Lower lobe of right lung (tissue), 2 donors: ENCODE data around the gene FBL. TPM values are rescaled to one million over a fixed set of nuclear protein-coding genes. Genes with fewer than 3 reads are reported as not detected.

Experiments used
- ATAC-seq, 2 donors: fragments of 200-7000 bp; cut with Tn5 transposase; one replicate each; pipeline ENCODE4 v1.9.1; 2020 to 2022; ENCODE audit warnings: mild to moderate bottlenecking in 2 of 2, moderate library complexity in 2 of 2
- DNase-seq: peaks from one replicate; pipeline ENCODE4 v3.0.0-alpha.2; 2020
- H3K27ac ChIP-seq: fragments of 200-600 bp; one replicate; pipeline ENCODE4 v1.8.0; 2022
- H3K27me3 ChIP-seq: fragments of 200-600 bp; one replicate; pipeline ENCODE4 v1.8.0; 2022; ENCODE audit warnings: low read depth
- H3K36me3 ChIP-seq: fragments of 200-600 bp; one replicate; pipeline ENCODE4 v1.8.0; 2022; ENCODE audit warnings: mild to moderate bottlenecking
- H3K4me1 ChIP-seq: fragments of 200-600 bp; one replicate; pipeline ENCODE4 v1.8.0; 2022
- H3K4me3 ChIP-seq: fragments of 200-600 bp; one replicate; pipeline ENCODE4 v1.8.0; 2022; ENCODE audit warnings: mild to moderate bottlenecking
- H3K9me3 ChIP-seq: fragments of 200-600 bp; one replicate; pipeline ENCODE4 v1.8.0; 2022
- CTCF ChIP-seq: fragments of 200-600 bp; IDR thresholded peaks from one replicate; pipeline ENCODE4 v1.8.0; 2022; ENCODE audit warnings: antibody characterized with exemption, mild to moderate bottlenecking
- intact Hi-C: fragments of 100-400 bp; cut with DNase I; formaldehyde crosslinking; loops from one replicate; pipeline ENCODE4 v1.11.0; 2022
- total RNA-seq: library from RNA; stranded (reverse); fragmentation: NEBNext Ultra II Directional; extraction: Animal tissue kit (Norgen Biotek cat#: 25700); gene quantifications from one replicate; pipeline ENCODE4 v1.2.1, GENCODE V29; 2021
- donor health status: DM: no; HTN: yes; CAD: no; lungs with severe emphysema.

The FBL gene
- total RNA-seq, 1 donor from 2014 or later, result 117 TPM

GRCh38 chr19:39840492-39840891, 5.7 kb downstream of the FBL start:
- intact Hi-C loops, result no loop called here

DNA sequence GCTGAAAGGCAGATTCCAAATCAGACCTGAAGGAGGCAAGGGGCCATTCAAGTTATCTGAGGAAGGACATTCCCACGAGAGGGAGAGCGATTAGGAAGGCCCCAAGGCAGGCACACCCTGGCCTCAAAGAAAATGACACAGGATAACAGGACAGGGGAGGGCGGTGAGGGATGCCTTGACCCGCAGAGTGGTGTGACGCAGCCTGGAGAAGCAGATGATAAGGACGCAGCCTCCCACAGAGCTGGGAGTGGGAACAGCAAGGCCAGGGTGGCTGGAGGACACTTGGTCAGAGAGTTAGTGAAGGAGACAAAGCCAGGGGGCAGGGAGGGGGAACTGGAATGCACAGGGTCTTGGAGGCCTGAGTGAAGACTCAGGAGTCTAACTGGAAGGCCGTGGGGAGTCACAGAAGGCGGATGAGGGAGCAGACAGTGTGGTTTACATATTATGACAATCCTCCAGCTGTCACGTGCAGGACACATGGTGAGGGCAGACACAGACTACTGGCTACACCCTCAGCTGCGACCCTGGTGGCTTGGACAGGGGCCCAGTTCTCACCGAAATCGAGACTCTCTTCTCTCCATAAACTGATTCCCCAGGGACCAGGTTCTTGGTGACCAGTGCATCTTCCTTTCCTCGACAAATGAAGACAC, 6.4 kb downstream of the FBL start:
- no peaks in the 10 kb centered on the region for H3K9me3 ChIP-seq
- peaks cover 24% of the 10 kb centered on the region for H3K4me1 ChIP-seq
- H3K27ac ChIP-seq, result no peak overlapping the region
- DNase-seq, result no peak
- no peak for ATAC-seq
- H3K4me3 ChIP-seq, result no peak overlapping the region
- no peaks in the 10 kb centered on the region for H3K27me3 ChIP-seq
- H3K36me3 ChIP-seq, result peaks cover 53% of the 10 kb centered on the region
- intact Hi-C loops, result no loop called here
- TF ChIP-seq CTCF, result no peak

More at GRCh38 chr19:39840492-39840891, 5.7 kb downstream of the FBL start:
- Histone ChIP-seq H3K27me3 (no peaks in the 10 kb centered on the region), H3K9me3 (no peaks in the 10 kb centered on the region), H3K4me1 (peaks cover 31% of the 10 kb centered on the region), H3K4me3 (no peak overlapping the region), H3K36me3 (peaks cover 46% of the 10 kb centered on the region), H3K27ac (no peak overlapping the region)
- no peak for DNase-seq
- TF ChIP-seq CTCF, result no peak
- no peak for ATAC-seq

GRCh38 chr19:39838569-39838968, 7.6 kb downstream of the FBL start:
- Histone ChIP-seq H3K4me1 (peaks cover 15% of the 10 kb centered on the region), H3K9me3 (no peaks in the 10 kb centered on the region), H3K27me3 (no peaks in the 10 kb centered on the region), H3K36me3 (peaks cover 57% of the 10 kb centered on the region), H3K27ac (no peak overlapping the region), H3K4me3 (no peak overlapping the region)
- intact Hi-C loops, result no loop called here
- ATAC-seq (no peak), DNase-seq (no peak)
- no peak for TF ChIP-seq CTCF

GRCh38 chr19:39837978-39838377, 8.2 kb downstream of the FBL start:
- H3K27ac ChIP-seq, result no peak overlapping the region
- peaks cover 15% of the 10 kb centered on the region for H3K4me1 ChIP-seq
- no peak overlapping the region for H3K4me3 ChIP-seq
- no peak for TF ChIP-seq CTCF
- ATAC-seq (no peak), DNase-seq (no peak)
- H3K27me3 ChIP-seq, result no peaks in the 10 kb centered on the region
- intact Hi-C loops, result no loop called here
- no peaks in the 10 kb centered on the region for H3K9me3 ChIP-seq
- peaks cover 57% of the 10 kb centered on the region for H3K36me3 ChIP-seq

DNA sequence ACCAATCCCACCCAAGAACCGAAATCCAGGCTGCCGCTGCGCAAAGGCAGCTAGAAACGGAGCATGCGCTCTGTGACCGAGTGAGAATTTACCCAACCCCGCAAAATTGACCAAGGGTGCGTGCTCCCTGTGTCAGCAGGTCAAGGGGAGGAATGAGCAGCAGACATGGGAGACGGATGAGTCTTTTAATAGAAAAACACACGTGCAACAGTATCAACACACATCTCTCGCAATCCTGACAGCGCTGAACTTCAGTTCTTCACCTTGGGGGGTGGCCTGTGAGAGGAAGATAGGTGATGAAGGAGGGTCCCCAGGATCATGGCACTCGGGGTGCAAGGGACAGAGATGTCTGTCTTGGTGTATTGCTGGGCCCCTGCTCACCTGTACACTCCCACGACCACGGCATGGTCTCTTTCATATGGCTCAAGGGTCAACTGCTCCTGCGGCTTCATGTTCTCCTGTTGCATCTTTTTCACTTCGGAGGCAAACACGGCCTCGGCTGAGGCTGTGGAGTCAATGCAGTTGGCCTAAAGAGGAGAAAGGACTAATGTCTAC, 11.8 kb downstream of the FBL start:
- ATAC-seq (no peak), DNase-seq (no peak)
- Histone ChIP-seq H3K36me3 (peaks cover 74% of the 10 kb centered on the region), H3K27me3 (no peaks in the 10 kb centered on the region), H3K27ac (peak overlapping the region; percentile 86), H3K4me3 (peak overlapping the region; percentile 96), H3K4me1 (peaks cover 14% of the 10 kb centered on the region), H3K9me3 (no peaks in the 10 kb centered on the region)
- TF ChIP-seq CTCF, result no peak
- intact Hi-C loops, result no loop called here
